Measurements from ENCODE around the gene CCDC191. TPM values are rescaled to one million over a fixed set of nuclear protein-coding genes. Genes with fewer than 3 reads are reported as not detected.
A peak's percentile ranks its signal among the peaks of the same experiment; 100 is the strongest.

Gene CCDC191
- polyA plus RNA-seq, 1 donor from 2014 or later, result 13.3 TPM

DNA sequence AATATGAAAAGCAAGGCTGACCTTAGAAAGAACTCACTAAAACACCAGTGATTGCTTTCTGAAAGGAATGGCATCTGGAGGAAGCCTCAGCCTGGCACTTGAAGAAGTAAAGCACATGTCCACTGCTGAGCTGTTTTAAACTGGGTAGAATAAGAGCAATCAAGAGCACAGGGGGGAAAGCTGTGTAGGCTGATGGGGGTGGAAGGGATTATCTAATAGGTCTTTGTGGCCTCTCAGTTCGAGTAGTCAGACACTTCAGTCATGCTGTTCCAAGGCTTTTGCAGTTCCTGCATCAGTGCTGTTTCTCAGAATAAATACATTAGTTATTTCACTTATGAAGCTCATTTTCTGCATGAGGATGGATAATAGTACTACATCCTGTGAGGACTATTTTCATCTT, 22.6 kb downstream of the CCDC191 start:
- Mint-ChIP-seq H3K36me3 (peaks cover 2% of the 10 kb centered on the region), H3K9me3 (no peaks in the 10 kb centered on the region), H3K4me3 (no peak overlapping the region), H3K27me3 (no peaks in the 10 kb centered on the region), H3K27ac (no peak overlapping the region), H3K4me1 (no peaks in the 10 kb centered on the region)

DNA sequence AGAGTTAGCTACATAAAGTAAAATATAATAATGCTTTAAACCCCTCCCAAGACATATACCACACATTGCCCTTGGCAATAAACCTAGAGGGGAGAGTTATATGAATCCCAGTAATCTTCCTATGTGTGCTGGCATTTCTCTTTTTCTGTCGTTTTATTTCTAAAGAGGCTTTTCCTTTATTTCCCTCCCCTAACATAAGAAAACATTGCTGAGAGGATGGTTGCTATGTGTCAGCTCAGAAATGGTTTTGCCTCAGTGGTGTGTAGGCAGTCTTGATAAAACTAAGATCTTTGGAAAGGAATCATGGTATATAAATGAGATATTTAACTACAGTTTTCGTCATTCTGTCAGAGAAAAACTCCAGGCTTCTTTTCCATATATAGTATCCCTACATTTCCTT, 30.0 kb downstream of the CCDC191 start:
- H3K27ac Mint-ChIP-seq, result peak overlapping the region in 1 of 3 donors; percentile 1
- peaks cover 2% of the 10 kb centered on the region for H3K36me3 Mint-ChIP-seq
- no peaks in the 10 kb centered on the region for H3K27me3 Mint-ChIP-seq
- no peaks in the 10 kb centered on the region for H3K9me3 Mint-ChIP-seq
- no peaks in the 10 kb centered on the region for H3K4me1 Mint-ChIP-seq
- H3K4me3 Mint-ChIP-seq, result no peak overlapping the region

DNA sequence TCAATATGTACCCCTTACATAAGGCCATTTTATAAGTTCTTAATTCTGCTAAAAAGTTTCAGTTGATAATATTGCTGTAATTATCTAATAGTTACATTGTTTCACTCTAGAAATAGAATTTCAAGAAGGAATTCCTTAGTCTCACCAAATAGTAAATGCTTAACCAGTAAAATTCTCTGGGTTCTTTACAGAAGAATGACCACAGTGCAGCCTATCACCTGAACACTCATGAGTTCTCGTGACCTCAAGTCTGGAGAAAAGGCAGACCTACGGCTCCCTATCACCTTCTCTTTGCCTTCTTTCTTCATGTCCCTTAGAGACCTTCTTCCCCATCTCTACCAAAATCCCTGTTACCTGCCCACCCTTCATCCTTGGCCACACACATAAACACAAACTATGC, 30.9 kb downstream of the CCDC191 start:
- H3K27ac Mint-ChIP-seq, result peak overlapping the region in 1 of 3 donors; percentile 21
- no peaks in the 10 kb centered on the region for H3K4me1 Mint-ChIP-seq
- peaks cover 2% of the 10 kb centered on the region for H3K36me3 Mint-ChIP-seq
- H3K4me3 Mint-ChIP-seq, result peak overlapping the region in 1 of 4 donors; percentile 23
- no peaks in the 10 kb centered on the region for H3K27me3 Mint-ChIP-seq
- no peaks in the 10 kb centered on the region for H3K9me3 Mint-ChIP-seq

DNA sequence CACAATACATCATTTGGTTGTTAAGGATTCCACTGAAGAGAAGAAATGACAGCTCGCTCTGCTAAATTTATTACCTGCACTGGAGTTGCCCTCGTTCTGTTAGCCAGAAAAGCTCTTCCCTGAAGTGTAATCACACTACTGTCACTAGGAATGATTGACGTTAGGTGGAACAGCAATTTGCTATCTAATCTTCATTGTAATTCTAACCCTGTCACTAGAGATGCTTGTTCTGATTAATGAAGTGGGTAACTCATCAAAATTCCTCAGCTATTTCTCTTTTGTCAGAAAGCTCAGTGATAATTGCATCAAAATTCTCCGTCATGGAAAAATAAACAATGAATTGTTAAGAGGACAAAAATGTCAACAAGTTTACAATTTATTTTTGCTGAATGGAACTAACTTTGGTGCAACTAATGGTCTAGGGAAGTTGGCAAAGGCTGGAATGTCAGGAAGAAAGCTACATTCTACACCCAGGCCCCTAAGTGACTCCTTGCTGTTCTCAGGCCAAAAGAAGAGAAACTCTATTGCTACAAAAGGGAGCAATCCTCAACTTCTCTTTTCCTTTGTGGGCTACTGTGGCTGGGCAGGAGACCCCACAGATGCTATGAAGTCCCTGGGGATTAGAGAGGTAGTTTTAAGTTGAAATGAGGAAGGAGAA, 34.1 kb downstream of the CCDC191 start:
- Mint-ChIP-seq H3K9me3 (no peaks in the 10 kb centered on the region), H3K4me3 (peak overlapping the region in 1 of 4 donors; percentile 4), H3K36me3 (peaks cover 3% of the 10 kb centered on the region), H3K27me3 (no peaks in the 10 kb centered on the region), H3K27ac (no peak overlapping the region), H3K4me1 (no peaks in the 10 kb centered on the region)

DNA sequence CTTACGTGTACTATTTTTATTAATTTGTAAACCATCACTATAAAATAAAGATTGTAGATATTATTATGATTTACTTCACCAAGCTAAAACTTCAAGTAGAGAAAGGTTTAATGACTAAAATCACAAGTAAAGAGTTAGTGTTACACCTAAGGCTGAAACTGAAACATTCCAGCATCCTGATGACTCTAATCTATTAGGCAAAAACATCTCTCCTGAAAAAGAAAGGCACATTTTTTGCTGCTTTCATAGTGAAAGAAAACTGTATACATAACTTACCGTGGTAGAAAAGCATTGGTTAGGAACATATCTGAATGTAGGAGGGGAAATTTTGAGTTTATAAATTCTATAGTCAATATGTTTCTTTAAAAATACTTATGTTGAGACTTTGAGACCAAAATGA, 35.4 kb downstream of the CCDC191 start:
- H3K27me3 Mint-ChIP-seq, result no peaks in the 10 kb centered on the region
- H3K9me3 Mint-ChIP-seq, result no peaks in the 10 kb centered on the region
- no peak overlapping the region for H3K27ac Mint-ChIP-seq
- H3K4me1 Mint-ChIP-seq, result no peaks in the 10 kb centered on the region
- no peak overlapping the region for H3K4me3 Mint-ChIP-seq
- H3K36me3 Mint-ChIP-seq, result peaks cover 3% of the 10 kb centered on the region

DNA sequence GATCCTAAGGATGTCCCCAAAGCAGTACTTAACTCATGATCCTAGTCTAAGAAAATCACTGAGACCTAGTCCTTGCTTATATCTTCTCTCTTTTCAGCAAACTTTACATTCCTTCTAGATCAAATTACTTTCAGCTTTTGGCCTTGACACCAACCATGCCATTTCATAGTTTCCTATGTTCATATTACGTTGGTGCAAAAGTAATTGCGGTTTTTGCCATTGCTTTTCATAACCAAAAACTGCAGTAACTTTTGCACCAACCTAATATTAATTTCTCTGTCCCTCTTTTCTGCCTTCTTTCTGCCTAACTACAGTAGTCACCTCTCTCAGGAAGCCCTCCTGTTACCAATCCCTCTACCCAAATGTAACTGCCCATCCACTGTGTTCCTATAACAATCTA, 36.8 kb downstream of the CCDC191 start:
- H3K27ac Mint-ChIP-seq, result no peak overlapping the region
- no peaks in the 10 kb centered on the region for H3K9me3 Mint-ChIP-seq
- H3K27me3 Mint-ChIP-seq, result no peaks in the 10 kb centered on the region
- peaks cover 3% of the 10 kb centered on the region for H3K36me3 Mint-ChIP-seq
- no peak overlapping the region for H3K4me3 Mint-ChIP-seq
- no peaks in the 10 kb centered on the region for H3K4me1 Mint-ChIP-seq

DNA sequence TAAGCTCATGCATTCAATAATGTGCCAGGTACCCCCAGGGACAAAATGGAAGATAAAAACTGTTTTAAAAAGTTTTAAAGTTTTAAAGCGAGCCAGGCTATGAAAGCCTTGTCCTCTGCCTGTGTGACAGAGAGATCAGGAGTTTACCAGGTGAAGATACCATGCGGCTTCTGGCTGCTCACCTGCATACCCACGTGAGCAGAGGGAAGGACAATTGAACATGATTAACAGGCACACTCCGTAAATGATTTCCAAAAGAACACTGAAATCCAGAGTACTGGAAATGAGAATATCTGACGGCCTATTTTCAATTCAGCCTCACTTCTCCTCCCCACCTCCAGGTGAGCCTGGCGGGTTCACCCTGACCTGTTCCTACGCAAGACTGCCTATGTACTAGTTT, 42.1 kb downstream of the CCDC191 start:
- H3K36me3 Mint-ChIP-seq, result peaks cover 7% of the 10 kb centered on the region
- H3K27ac Mint-ChIP-seq, result peak overlapping the region in 1 of 3 donors; percentile 21
- H3K4me1 Mint-ChIP-seq, result peaks cover 7 to 19% (median 14%) of the 10 kb centered on the region in 3 donors
- no peak overlapping the region for H3K4me3 Mint-ChIP-seq
- H3K9me3 Mint-ChIP-seq, result no peaks in the 10 kb centered on the region
- no peaks in the 10 kb centered on the region for H3K27me3 Mint-ChIP-seq

DNA sequence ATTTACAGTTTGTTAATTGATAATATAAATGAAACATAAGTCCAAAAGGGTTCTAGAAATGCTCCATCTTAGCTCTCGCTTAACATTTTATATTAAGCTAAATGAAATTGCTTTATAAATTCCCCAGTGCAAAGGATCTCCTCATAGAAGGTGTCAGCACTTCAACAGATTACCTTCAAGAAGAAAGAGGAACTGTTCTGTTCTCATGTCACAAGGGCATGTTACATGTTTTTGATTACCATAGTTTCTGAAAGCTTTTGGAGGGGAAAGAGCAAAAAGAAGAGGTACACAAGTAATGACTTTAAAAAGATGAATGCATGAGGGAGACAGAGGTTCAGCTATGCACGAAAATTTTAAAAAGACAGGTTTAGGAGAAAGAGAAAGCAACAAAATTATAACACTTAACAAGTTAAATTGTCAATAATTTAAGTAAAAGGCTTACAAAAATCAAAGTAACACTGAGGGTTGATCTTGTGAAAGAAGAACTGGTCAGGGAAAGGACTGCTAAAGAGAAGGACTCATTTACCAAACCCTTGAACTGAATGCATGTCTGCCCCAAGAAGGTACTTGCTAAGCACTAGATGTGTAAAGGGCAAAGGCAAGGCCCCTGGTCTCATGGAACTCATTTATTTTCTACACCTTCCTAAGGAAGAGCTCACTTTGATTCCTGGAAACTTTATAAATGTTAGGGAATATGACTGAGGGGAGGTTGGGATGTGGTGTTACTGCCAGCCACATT, 45.1 kb downstream of the CCDC191 start:
- no peaks in the 10 kb centered on the region for H3K27me3 Mint-ChIP-seq
- H3K27ac Mint-ChIP-seq, result peak overlapping the region; percentile 47 to 94 (median 54)
- peaks cover 3% of the 10 kb centered on the region for H3K36me3 Mint-ChIP-seq
- peaks cover 7 to 21% (median 14%) of the 10 kb centered on the region in 3 donors for H3K4me1 Mint-ChIP-seq
- no peaks in the 10 kb centered on the region for H3K9me3 Mint-ChIP-seq
- peak overlapping the region; percentile 44 to 86 (median 78) for H3K4me3 Mint-ChIP-seq

DNA sequence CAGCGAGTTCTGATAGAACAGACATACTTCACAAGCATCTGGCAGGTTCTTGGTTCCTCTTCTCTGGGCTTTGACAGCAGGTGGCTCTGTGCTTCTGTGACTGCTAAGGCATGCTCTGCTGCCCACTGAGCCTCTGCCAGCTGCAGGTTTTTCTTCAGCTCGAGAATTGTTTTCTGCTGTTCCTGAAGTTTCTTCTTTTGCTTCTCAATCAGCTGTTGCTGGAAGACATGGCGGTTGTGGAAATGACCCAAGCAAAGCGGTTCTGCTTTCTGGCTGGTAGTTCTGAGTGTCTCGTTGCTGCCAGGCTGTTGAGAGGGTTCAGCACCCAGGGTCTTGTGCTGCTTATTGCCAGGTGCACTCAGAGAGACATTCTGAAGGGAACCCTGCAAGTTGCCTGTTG, 50.8 kb downstream of the CCDC191 start:
- Mint-ChIP-seq H3K9me3 (no peaks in the 10 kb centered on the region), H3K4me1 (peaks cover 22 to 31% (median 27%) of the 10 kb centered on the region in 3 donors), H3K27me3 (no peaks in the 10 kb centered on the region), H3K27ac (peak overlapping the region; percentile 96 to 98 (median 97)), H3K4me3 (peak overlapping the region; percentile 65 to 93 (median 86)), H3K36me3 (peaks cover 8% of the 10 kb centered on the region)

DNA sequence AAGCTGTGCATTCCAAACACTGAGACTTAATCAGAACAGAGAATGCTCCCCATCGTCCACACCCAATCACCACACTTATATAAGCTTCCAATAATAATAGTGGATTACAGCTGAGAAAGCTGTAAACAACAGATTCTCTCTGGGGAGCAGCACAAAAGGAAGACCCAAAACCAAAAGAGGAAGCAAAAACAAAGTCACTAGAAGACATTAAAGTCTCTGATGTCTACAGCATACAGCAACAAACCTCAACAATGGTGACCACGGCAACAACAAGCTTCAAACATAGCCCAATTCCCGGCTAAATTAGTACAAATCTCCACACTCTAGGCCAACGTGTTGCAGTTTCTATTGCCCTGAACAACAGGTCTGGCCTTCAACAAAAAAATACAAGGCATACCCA, 70.8 kb downstream of the CCDC191 start:
- peaks cover 18% of the 10 kb centered on the region for H3K36me3 Mint-ChIP-seq
- H3K4me1 Mint-ChIP-seq, result peaks cover 39 to 44% (median 44%) of the 10 kb centered on the region in 3 donors
- no peaks in the 10 kb centered on the region for H3K9me3 Mint-ChIP-seq
- H3K27me3 Mint-ChIP-seq, result no peaks in the 10 kb centered on the region
- H3K27ac Mint-ChIP-seq, result peak overlapping the region; percentile 80 to 100 (median 97)
- H3K4me3 Mint-ChIP-seq, result peak overlapping the region; percentile 29 to 71 (median 41)

DNA sequence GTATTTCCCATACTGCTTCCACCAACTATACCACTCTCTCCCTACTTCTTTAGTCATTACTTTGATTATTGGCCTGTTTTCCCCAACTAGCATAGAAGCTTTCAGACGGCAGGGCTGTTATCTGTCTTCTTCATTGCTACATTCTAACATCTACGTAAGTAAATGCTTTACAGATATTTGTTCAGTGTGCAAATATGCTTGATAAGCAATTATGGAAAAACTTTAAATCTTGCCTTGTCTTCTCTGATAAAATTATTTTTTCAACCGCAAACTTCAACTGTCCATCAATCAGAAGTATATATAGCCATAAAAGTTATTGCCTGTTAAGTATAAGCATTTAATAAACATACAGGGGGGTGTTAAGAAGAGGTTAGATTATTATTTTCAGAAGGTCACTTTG, 72.8 kb downstream of the CCDC191 start:
- peaks cover 39 to 46% (median 44%) of the 10 kb centered on the region in 3 donors for H3K4me1 Mint-ChIP-seq

DNA sequence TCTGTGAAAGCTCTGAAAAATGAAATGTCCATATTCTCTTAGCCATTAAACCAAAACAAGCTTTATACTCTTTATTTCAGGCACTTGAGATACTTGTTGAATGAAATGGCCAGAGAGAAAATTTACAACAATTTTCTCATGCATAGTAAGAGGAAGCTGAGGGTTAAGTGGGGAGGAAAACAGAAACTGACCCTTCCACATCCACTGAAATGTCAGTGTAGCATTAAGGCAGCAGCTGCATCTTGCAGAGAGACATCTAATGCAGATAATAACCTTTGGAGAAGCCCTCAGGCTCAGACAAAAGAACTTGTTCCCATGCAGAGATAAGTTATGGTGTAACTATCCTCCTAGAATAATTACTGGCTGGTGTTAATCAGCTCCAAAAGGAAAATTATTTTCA, 74.5 kb downstream of the CCDC191 start:
- H3K36me3 Mint-ChIP-seq, result peaks cover 25% of the 10 kb centered on the region
- H3K27ac Mint-ChIP-seq, result peak overlapping the region in 2 of 3 donors; percentile 41 to 72
- H3K27me3 Mint-ChIP-seq, result no peaks in the 10 kb centered on the region
- H3K4me3 Mint-ChIP-seq, result peak overlapping the region in 2 of 4 donors; percentile 8 to 76
- H3K9me3 Mint-ChIP-seq, result no peaks in the 10 kb centered on the region
- H3K4me1 Mint-ChIP-seq, result peaks cover 46 to 52% (median 48%) of the 10 kb centered on the region in 3 donors

More for the DNA sequence above, 72.8 kb downstream of the CCDC191 start:
- Mint-ChIP-seq H3K27me3 (no peaks in the 10 kb centered on the region), H3K4me3 (peak overlapping the region in 1 of 4 donors; percentile 20), H3K27ac (peak overlapping the region in 1 of 3 donors; percentile 97), H3K9me3 (no peaks in the 10 kb centered on the region), H3K36me3 (peaks cover 25% of the 10 kb centered on the region)

DNA sequence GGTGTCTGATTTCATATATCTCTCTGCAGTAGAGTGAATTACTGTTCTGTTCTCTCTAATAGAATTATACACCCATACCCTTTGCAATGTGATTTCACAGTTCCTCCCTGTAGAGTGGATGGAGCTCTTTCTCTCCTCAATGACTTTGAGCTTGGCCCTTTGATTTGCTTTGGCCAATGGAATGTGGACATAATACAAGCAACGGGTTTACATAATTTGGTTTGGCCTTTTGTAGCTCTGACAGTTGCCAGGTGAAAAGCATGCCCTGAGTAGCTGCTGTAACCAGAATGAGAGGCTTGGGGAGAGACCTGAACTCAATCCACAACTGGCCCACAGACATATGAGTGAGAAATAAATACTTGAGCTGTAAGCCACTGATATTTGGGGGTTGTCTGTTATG, 76.4 kb downstream of the CCDC191 start:
- peaks cover 25% of the 10 kb centered on the region for H3K36me3 Mint-ChIP-seq
- no peaks in the 10 kb centered on the region for H3K27me3 Mint-ChIP-seq
- peaks cover 0 to 1% (median 0%) of the 10 kb centered on the region in 3 donors for H3K9me3 Mint-ChIP-seq
- peak overlapping the region in 1 of 3 donors; percentile 72 for H3K27ac Mint-ChIP-seq
- H3K4me3 Mint-ChIP-seq, result no peak overlapping the region
- H3K4me1 Mint-ChIP-seq, result peaks cover 32 to 40% (median 33%) of the 10 kb centered on the region in 3 donors

DNA sequence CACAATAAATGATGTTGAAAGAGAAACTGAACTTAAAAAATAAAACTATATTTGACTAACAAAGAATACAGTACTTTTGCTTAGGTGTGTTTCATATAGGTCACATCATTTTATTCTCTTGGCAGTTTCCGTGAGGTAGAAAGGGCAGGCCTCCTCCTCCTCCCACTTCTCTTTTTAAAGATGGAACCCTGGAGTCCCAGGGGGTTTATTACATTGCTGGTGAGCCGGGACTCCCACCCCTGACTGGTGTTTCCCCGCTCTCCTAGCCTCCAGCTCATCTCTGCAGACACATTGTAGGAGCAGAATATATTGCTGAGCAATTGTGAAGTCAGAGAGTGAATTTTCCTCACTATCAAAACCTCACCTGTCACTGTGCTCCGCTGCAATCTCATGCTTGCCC, 78.5 kb downstream of the CCDC191 start:
- peaks cover 31% of the 10 kb centered on the region for H3K36me3 Mint-ChIP-seq
- H3K4me1 Mint-ChIP-seq, result peaks cover 19 to 25% (median 20%) of the 10 kb centered on the region in 3 donors
- no peak overlapping the region for H3K4me3 Mint-ChIP-seq
- peaks cover 2 to 18% (median 10%) of the 10 kb centered on the region in 3 donors for H3K9me3 Mint-ChIP-seq
- peak overlapping the region in 1 of 3 donors; percentile 17 for H3K27ac Mint-ChIP-seq
- H3K27me3 Mint-ChIP-seq, result no peaks in the 10 kb centered on the region

DNA sequence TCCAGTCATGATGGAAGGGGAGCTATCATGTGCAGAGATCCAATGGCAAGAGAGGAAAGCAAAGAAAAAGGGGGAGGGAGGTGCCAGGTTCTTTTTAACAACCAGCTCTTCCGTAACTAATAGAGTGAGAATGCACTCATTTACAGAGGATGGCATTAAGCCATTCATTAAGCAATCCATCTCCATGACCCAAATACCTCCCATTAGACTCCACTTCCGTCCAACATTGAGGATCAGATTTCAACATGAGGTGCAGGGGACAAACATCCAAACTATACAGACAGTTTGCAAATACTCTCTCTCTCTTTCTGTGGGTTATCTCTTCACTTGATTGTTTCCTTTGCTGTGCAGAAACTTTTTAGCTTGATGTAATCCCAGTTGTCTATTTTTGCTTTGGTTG, 87.3 kb downstream of the CCDC191 start:
- peaks cover 9 to 28% (median 12%) of the 10 kb centered on the region in 3 donors for H3K9me3 Mint-ChIP-seq
- H3K36me3 Mint-ChIP-seq, result peaks cover 33% of the 10 kb centered on the region
- H3K27ac Mint-ChIP-seq, result peak overlapping the region in 1 of 3 donors; percentile 37
- H3K4me3 Mint-ChIP-seq, result no peak overlapping the region
- peaks cover 0 to 6% (median 3%) of the 10 kb centered on the region in 3 donors for H3K4me1 Mint-ChIP-seq
- H3K27me3 Mint-ChIP-seq, result no peaks in the 10 kb centered on the region
